ENCODE data around the gene RSPO3.
"Not testable (repeated sequence)": the region's sequence is repeated elsewhere in the genome, so short reads cannot be mapped to it uniquely, and the experiment has no call there.

Gene RSPO3

GRCh38 chr6:127118298-127119101 lies at the start of gene RSPO3:
TSS of gene RSPO3 (plus strand) at chr6:127118671. CDS start at chr6:127119193, 522 bp downstream.
- peak; percentile 12 for DNase-seq

GRCh38 chr6:127069659-127070279 lies 48.7 kb upstream of the RSPO3 start:
- DNase-seq, result no peak

GRCh38 chr6:127073222-127073621 lies 45.2 kb upstream of the RSPO3 start:
- DNase-seq, result no peak

GRCh38 chr6:127076466-127076865 lies 42.0 kb upstream of the RSPO3 start:
- no peak for DNase-seq

GRCh38 chr6:127077886-127078285 lies 40.6 kb upstream of the RSPO3 start:
- no peak for DNase-seq

GRCh38 chr6:127078669-127079068 lies 39.8 kb upstream of the RSPO3 start:
- no peak for DNase-seq

GRCh38 chr6:127079681-127080080 lies 38.8 kb upstream of the RSPO3 start:
- no peak for DNase-seq

GRCh38 chr6:127080081-127080480 lies 38.4 kb upstream of the RSPO3 start:
- DNase-seq, result no peak

- no peak for DNase-seq
Observed at GRCh38 chr6:127083231-127083962, 35.1 kb upstream of the RSPO3 start.

GRCh38 chr6:127083963-127084310 lies 34.5 kb upstream of the RSPO3 start:
- DNase-seq, result no peak

GRCh38 chr6:127085181-127085580 lies 33.3 kb upstream of the RSPO3 start:
- no peak for DNase-seq

- no peak for DNase-seq
Observed at GRCh38 chr6:127090051-127090450, 28.4 kb upstream of the RSPO3 start.

GRCh38 chr6:127092466-127092865 lies 26.0 kb upstream of the RSPO3 start:
- DNase-seq, result no peak

- no peak for DNase-seq
Observed at GRCh38 chr6:127094791-127095190, 23.7 kb upstream of the RSPO3 start.

- DNase-seq, result no peak
Observed at GRCh38 chr6:127096167-127096566, 22.3 kb upstream of the RSPO3 start.

GRCh38 chr6:127097442-127097841 lies 21.0 kb upstream of the RSPO3 start:
- not testable (repeated sequence) for DNase-seq

GRCh38 chr6:127100510-127101140 lies 17.8 kb upstream of the RSPO3 start:
- DNase-seq, result no peak

GRCh38 chr6:127102299-127102698 lies 16.2 kb upstream of the RSPO3 start:
- DNase-seq, result peak; percentile 13

- DNase-seq, result no peak
Observed at GRCh38 chr6:127102859-127103258, 15.6 kb upstream of the RSPO3 start.

- no peak for DNase-seq
Observed at GRCh38 chr6:127103482-127103881, 15.0 kb upstream of the RSPO3 start.

GRCh38 chr6:127107916-127108315 lies 10.6 kb upstream of the RSPO3 start:
- DNase-seq, result no peak

- no peak for DNase-seq
Observed at GRCh38 chr6:127110712-127111111, 7.8 kb upstream of the RSPO3 start.

- no peak for DNase-seq
Observed at GRCh38 chr6:127111526-127111925, 6.9 kb upstream of the RSPO3 start.
